Measurements from ENCODE around the gene AFF3.

Gene AFF3

GRCh38 chr2:100004959-100005387, 137.4 kb downstream of the AFF3 start:
- H3K36me3 ChIP-seq (replicated peaks; ENCODE audit: low read depth, low read length) = peaks cover 45% of the 10 kb centered on the region
- no peak overlapping the region for H3K4me3 ChIP-seq (ENCODE audit: low read length)
- H2AFZ ChIP-seq (ENCODE audit: low read depth, low read length) = no peak overlapping the region
- no peak overlapping the region for H3K9ac ChIP-seq (ENCODE audit: low read length)
- peaks cover 21% of the 10 kb centered on the region for H3K4me1 ChIP-seq (ENCODE audit: low read length)
- no peak overlapping the region for H3K27ac ChIP-seq (ENCODE audit: low read length)
- TF ChIP-seq, protein P1, sequence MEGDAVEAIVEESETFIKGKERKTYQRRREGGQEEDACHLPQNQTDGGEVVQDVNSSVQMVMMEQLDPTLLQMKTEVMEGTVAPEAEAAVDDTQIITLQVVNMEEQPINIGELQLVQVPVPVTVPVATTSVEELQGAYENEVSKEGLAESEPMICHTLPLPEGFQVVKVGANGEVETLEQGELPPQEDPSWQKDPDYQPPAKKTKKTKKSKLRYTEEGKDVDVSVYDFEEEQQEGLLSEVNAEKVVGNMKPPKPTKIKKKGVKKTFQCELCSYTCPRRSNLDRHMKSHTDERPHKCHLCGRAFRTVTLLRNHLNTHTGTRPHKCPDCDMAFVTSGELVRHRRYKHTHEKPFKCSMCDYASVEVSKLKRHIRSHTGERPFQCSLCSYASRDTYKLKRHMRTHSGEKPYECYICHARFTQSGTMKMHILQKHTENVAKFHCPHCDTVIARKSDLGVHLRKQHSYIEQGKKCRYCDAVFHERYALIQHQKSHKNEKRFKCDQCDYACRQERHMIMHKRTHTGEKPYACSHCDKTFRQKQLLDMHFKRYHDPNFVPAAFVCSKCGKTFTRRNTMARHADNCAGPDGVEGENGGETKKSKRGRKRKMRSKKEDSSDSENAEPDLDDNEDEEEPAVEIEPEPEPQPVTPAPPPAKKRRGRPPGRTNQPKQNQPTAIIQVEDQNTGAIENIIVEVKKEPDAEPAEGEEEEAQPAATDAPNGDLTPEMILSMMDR (IDR thresholded peaks at IDR 0.05; ENCODE audit: low read depth, low read length) = no peak
- TF ChIP-seq EZH2phosphoT487 (IDR thresholded peaks at IDR 0.05; ENCODE audit: low read depth) = no peak
- H3K4me2 ChIP-seq (ENCODE audit: low read length) = no peak overlapping the region
- H4K20me1 ChIP-seq (ENCODE audit: insufficient read depth, low read length) = no peaks in the 10 kb centered on the region
- no peaks in the 10 kb centered on the region for H3K27me3 ChIP-seq (ENCODE audit: low read depth, low read length)
- H3K9me3 ChIP-seq (ENCODE audit: insufficient read depth, low read length) = no peaks in the 10 kb centered on the region
- H3K79me2 ChIP-seq (ENCODE audit: low read length) = peaks cover 8% of the 10 kb centered on the region; the same call in 1 of the 2 replicates

DNA sequence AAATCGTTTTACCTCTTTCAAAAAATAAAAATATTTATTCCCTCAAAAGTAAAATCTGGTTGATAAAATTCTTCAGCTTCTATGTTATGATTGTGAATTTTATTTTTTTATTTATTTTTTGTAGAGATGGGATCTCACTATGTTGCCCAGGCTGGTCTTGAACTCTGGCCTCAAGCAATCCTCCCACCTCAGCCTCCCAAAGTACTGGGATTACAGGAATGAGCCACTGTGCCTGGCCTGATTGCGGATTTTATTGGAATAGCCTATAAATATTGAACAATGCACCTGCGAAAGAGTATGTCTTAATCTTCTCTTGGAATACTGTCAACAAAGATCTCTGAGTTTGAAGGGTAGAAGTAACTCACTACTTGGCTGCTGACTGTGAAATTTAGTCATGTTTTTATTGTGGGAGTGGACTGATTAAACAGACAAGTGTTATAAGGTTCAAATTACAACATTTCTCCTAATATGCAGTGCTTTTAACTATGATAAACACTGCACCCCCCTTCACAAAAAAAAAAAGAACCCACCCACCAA, 138.0 kb downstream of the AFF3 start:
- no peak overlapping the region for H2AFZ ChIP-seq (ENCODE audit: low read depth, low read length)
- no peak overlapping the region for H3K9ac ChIP-seq (ENCODE audit: low read length)
- H3K27ac ChIP-seq (ENCODE audit: low read length) = no peak overlapping the region
- H4K20me1 ChIP-seq (ENCODE audit: insufficient read depth, low read length) = no peaks in the 10 kb centered on the region
- H3K4me1 ChIP-seq (ENCODE audit: low read length) = peaks cover 16% of the 10 kb centered on the region
- H3K4me3 ChIP-seq (ENCODE audit: low read length) = no peak overlapping the region
- no peak overlapping the region for H3K4me2 ChIP-seq (ENCODE audit: low read length)
- H3K27me3 ChIP-seq (ENCODE audit: low read depth, low read length) = no peaks in the 10 kb centered on the region
- no peak for TF ChIP-seq EZH2phosphoT487 (IDR thresholded peaks at IDR 0.05; ENCODE audit: low read depth)
- TF ChIP-seq, protein P1 (IDR thresholded peaks at IDR 0.05; ENCODE audit: low read depth, low read length) = no peak
- peaks cover 8% of the 10 kb centered on the region; the same call in 1 of the 2 replicates for H3K79me2 ChIP-seq (ENCODE audit: low read length)
- no peaks in the 10 kb centered on the region for H3K9me3 ChIP-seq (ENCODE audit: insufficient read depth, low read length)
- peaks cover 42% of the 10 kb centered on the region for H3K36me3 ChIP-seq (replicated peaks; ENCODE audit: low read depth, low read length)

GRCh38 chr2:100002059-100002458, 140.3 kb downstream of the AFF3 start:
- H3K9ac ChIP-seq (ENCODE audit: low read length) = no peak overlapping the region
- no peaks in the 10 kb centered on the region for H3K27me3 ChIP-seq (ENCODE audit: low read depth, low read length)
- peaks cover 38% of the 10 kb centered on the region for H3K36me3 ChIP-seq (replicated peaks; ENCODE audit: low read depth, low read length)
- no peak overlapping the region for H3K4me2 ChIP-seq (ENCODE audit: low read length)
- no peaks in the 10 kb centered on the region for H3K9me3 ChIP-seq (ENCODE audit: insufficient read depth, low read length)
- H3K4me3 ChIP-seq (ENCODE audit: low read length) = no peak overlapping the region
- peaks cover 11% of the 10 kb centered on the region; the same call in 1 of the 2 replicates for H3K4me1 ChIP-seq (ENCODE audit: low read length)
- peaks cover 11% of the 10 kb centered on the region; the same call in 1 of the 2 replicates for H4K20me1 ChIP-seq (ENCODE audit: insufficient read depth, low read length)
- H3K79me2 ChIP-seq (ENCODE audit: low read length) = peaks cover 8% of the 10 kb centered on the region; the same call in 1 of the 2 replicates
- no peak overlapping the region for H2AFZ ChIP-seq (ENCODE audit: low read depth, low read length)
- TF ChIP-seq, protein P1 (IDR thresholded peaks at IDR 0.05; ENCODE audit: low read depth, low read length) = no peak
- no peak for TF ChIP-seq EZH2phosphoT487 (IDR thresholded peaks at IDR 0.05; ENCODE audit: low read depth)
- H3K27ac ChIP-seq (ENCODE audit: low read length) = no peak overlapping the region

GRCh38 chr2:100000915-100001707, 141.3 kb downstream of the AFF3 start:
- H2AFZ ChIP-seq (ENCODE audit: low read depth, low read length) = no peak overlapping the region
- H3K79me2 ChIP-seq (ENCODE audit: low read length) = peaks cover 8% of the 10 kb centered on the region; the same call in 1 of the 2 replicates
- H3K27ac ChIP-seq (ENCODE audit: low read length) = no peak overlapping the region
- peaks cover 11% of the 10 kb centered on the region; the same call in 1 of the 2 replicates for H3K4me1 ChIP-seq (ENCODE audit: low read length)
- H3K27me3 ChIP-seq (ENCODE audit: low read depth, low read length) = no peaks in the 10 kb centered on the region
- H3K9me3 ChIP-seq (ENCODE audit: insufficient read depth, low read length) = no peaks in the 10 kb centered on the region
- H4K20me1 ChIP-seq (ENCODE audit: insufficient read depth, low read length) = peaks cover 11% of the 10 kb centered on the region; the same call in 1 of the 2 replicates
- H3K9ac ChIP-seq (ENCODE audit: low read length) = no peak overlapping the region
- no peak overlapping the region for H3K4me2 ChIP-seq (ENCODE audit: low read length)
- no peak for TF ChIP-seq EZH2phosphoT487 (IDR thresholded peaks at IDR 0.05; ENCODE audit: low read depth)
- TF ChIP-seq, protein P1 (IDR thresholded peaks at IDR 0.05; ENCODE audit: low read depth, low read length) = no peak
- H3K4me3 ChIP-seq (ENCODE audit: low read length) = no peak overlapping the region
- peaks cover 33% of the 10 kb centered on the region for H3K36me3 ChIP-seq (replicated peaks; ENCODE audit: low read depth, low read length)
